AG04450 (cell line): Measurements from ENCODE around the gene ECT2. TPM values are rescaled to one million over a fixed set of nuclear protein-coding genes. Genes with fewer than 3 reads are reported as not detected.
"Not testable (repeated sequence)": the region's sequence is repeated elsewhere in the genome, so short reads cannot be mapped to it uniquely, and the experiment has no call there.

Experiments used
- CTCF ChIA-PET: fragments of 300-600, 350-600 bp; formaldehyde crosslinking; extraction: SDS; loops from one replicate; lab custom pipeline; 2022; ENCODE audit warnings: antibody characterized with exemption, inconsistent platforms; lab: Charles Lee
- POLR2A ChIA-PET: fragments of 350-600 bp; formaldehyde crosslinking; extraction: SDS; loops from one replicate; lab custom pipeline; 2021; ENCODE audit warnings: antibody characterized with exemption, inconsistent platforms; lab: Yijun Ruan, JAX
- DNase-seq: peaks from one replicate; pipeline ENCODE4 v3.0.0-alpha.2; 2011; ENCODE audit warnings: low read depth, low spot score
- H3K27ac ChIP-seq: one replicate; pipeline ENCODE4 v1.5.1; 2012; ENCODE audit warnings: low read depth, low read length, control low read depth
- H3K27me3 ChIP-seq: one replicate; pipeline ENCODE4 v1.6.0; 2012; ENCODE audit warnings: low read length; ENCODE audit not compliant: control insufficient read depth, insufficient read depth
- H3K4me3 ChIP-seq: 2 replicates; pipeline ENCODE4 v1.5.1; 2011; ENCODE audit warnings: mild to moderate bottlenecking, low read depth, low read length, control low read depth
- H3K9me3 ChIP-seq: 2 replicates; pipeline ENCODE4 v1.5.1; 2012; ENCODE audit warnings: low read length; ENCODE audit not compliant: control insufficient read depth, insufficient read depth
- polyA plus RNA-seq: library from polyadenylated mRNA; depleted of rRNA; stranded (reverse); fragments of >200 nt; gene quantifications from 2 replicates; pipeline ENCODE4 v1.2.3, GENCODE V29; 2011
- TF ChIP-seq, protein P1 (sequence below): IDR thresholded peaks from 2 replicates; pipeline ENCODE4 v1.5.1; 2011; ENCODE audit warnings: low read depth, low read length, control low read depth, inconsistent platforms

The ECT2 gene
- polyA plus RNA-seq, 1 experiment = 21.8 TPM

DNA sequence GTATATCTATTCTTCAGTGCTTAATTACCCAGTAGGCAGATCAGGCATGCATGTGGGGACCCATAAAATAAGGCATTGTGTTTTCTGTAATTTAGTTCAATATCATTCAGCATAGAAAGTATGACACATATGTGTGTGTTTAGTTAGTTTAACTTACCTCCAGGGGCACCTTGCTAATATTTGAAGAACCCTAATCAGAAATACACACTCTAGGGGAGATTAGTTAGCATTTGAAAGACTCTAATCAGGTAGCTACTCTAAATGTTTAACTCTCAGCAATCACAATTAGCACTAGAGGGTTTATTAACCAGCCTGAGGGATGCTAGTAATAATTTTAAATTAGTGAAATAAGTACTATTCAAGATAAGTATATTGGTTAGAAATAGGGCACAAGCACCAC, 104.5 kb downstream of the ECT2 start:
- TF ChIP-seq, protein P1, sequence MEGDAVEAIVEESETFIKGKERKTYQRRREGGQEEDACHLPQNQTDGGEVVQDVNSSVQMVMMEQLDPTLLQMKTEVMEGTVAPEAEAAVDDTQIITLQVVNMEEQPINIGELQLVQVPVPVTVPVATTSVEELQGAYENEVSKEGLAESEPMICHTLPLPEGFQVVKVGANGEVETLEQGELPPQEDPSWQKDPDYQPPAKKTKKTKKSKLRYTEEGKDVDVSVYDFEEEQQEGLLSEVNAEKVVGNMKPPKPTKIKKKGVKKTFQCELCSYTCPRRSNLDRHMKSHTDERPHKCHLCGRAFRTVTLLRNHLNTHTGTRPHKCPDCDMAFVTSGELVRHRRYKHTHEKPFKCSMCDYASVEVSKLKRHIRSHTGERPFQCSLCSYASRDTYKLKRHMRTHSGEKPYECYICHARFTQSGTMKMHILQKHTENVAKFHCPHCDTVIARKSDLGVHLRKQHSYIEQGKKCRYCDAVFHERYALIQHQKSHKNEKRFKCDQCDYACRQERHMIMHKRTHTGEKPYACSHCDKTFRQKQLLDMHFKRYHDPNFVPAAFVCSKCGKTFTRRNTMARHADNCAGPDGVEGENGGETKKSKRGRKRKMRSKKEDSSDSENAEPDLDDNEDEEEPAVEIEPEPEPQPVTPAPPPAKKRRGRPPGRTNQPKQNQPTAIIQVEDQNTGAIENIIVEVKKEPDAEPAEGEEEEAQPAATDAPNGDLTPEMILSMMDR = no peak
- ChIA-PET POLR2A (no interaction called here), CTCF (no interaction called here)
- no peak for DNase-seq
- H3K27me3 ChIP-seq = no peaks in the 10 kb centered on the region
- no peak overlapping the region for H3K4me3 ChIP-seq
- no peaks in the 10 kb centered on the region for H3K9me3 ChIP-seq
- no peak overlapping the region for H3K27ac ChIP-seq

DNA sequence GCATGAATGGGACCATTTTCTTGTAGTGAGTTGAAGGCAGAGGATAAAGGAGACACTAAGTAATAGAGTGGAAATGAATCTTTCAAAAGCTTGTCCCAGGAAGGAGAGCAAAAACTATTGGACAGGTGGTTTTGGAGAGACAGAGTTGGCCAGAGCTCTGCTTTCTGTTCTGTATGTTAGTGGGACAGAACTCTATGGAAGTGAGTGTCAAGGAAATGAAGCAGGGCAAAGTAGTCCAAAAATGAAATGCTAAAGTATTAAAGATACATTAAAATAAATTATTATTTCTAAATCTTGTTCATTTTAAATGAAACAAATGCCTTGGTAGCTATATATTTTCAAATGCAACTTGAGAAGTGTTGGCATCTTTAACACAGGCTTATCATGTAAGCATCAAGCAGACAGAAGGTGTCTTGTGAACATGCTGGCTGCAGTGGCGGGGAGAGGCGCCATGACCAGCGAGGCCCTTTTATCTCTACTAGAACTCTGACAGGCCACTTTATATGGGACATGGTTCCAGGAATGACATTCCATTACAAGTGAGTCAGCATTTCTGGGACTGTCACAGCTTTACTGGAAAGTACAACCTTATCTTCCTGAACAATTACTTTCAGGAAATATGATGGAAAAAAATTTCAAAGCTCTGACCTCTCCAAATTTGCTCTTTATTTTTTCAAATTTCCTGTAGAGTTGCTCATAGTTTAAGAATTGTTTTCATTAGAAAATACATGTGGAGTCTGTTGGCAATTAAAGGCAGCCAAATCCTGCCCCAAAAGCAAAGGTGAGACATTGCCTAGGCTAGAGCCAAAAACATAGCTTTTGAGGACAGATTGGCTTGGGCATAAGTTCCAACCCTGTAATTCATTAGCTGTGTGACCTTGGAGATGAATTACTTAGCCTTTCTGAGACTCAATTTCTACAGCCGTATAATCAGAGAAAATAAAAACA, 106.5 kb downstream of the ECT2 start:
- Histone ChIP-seq H3K27ac (no peak overlapping the region), H3K4me3 (no peak overlapping the region), H3K9me3 (no peaks in the 10 kb centered on the region), H3K27me3 (no peaks in the 10 kb centered on the region)
- no peak for DNase-seq
- ChIA-PET POLR2A (no interaction called here), CTCF (no interaction called here)
- TF ChIP-seq, protein P1 = no peak

DNA sequence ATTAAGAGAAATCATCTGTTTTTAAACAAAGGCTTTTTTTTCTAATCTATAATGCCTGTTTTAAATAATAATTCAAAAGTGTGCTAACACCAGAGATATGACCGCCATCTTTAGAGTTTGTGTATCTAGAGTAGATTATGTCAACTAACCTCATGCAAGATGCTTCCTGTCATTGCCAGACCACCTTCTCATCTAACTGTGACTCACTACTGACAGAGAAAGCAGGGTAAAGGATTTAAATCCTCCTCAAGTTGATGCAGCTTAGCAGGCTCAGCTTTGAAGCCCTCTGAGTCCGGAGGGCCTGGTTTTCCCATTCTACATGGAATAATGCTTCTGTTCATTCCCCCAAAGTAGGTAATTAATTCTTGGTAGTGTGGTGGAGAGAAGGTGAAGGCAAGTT, 108.5 kb downstream of the ECT2 start:
- Histone ChIP-seq H3K27me3 (no peaks in the 10 kb centered on the region), H3K4me3 (no peak overlapping the region), H3K27ac (no peak overlapping the region), H3K9me3 (no peaks in the 10 kb centered on the region)
- CTCF ChIA-PET = no interaction called here
- POLR2A ChIA-PET = no interaction called here
- DNase-seq = no peak
- TF ChIP-seq, protein P1 = no peak

DNA sequence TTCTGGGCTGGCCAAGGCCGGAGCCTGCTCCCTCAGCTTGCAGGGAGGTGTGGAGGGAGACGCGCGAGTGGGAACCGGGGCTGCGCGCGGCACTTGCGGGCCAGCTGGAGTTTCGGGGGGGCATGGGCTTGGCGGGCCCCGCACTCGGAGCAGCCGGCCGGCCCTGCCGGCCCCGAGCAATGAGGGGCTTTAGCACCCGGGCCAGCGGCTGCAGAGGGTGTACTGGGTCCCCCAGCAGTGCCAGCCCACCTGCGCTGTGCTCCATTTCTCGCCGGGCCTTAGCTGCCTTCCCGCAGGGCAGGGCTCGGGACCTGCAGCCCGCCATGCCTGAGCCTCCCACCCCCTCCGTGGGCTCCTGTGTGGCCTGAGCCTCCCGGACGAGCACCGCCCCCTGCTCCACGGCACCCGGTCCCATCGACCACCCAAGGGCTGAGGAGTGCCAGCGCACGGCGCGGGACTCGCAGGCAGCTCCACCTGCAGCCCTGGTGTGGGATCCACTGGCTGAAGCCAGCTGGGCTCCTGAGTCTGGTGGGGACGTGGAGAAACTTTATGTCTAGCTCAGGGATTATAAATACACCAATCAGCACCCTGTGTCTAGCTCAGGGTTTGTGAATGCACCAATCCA, 116.3 kb downstream of the ECT2 start:
- H3K9me3 ChIP-seq, CTCF ChIA-PET, H3K27me3 ChIP-seq, POLR2A ChIA-PET, DNase-seq, H3K4me3 ChIP-seq, H3K27ac ChIP-seq: not testable (repeated sequence)

DNA sequence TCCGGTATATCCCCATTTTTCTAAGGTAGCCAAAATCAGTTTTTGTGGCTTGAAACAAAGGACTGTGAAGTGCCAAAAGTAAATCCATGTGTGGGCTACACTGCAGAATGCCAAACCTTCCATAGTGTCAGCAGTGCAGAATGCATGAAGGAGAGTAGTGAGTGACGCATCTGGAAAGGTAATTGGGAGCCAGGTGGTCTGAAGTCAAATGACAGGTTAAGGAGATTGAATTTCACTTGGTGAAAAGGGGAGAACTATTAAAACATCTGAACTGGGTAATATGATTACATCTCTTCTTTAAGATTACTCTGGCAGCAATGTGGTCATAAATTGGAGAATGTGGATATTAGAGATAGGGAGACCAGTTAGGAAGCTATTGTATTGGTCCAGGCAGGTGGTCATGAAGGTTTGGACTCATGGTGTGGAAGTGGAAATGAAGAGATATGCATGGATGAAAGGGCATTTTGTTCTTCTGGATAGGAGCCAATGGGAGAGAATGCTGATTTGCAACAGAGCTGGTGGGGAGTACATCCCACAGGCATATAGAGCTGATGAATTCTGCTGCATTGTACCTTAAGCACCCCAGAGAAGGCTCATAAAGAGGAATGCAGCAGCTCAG, 118.2 kb downstream of the ECT2 start:
- Histone ChIP-seq H3K27ac (no peak overlapping the region), H3K9me3 (no peaks in the 10 kb centered on the region), H3K27me3 (peaks cover 5% of the 10 kb centered on the region), H3K4me3 (no peak overlapping the region)
- ChIA-PET POLR2A (no interaction called here), CTCF (no interaction called here)
- DNase-seq = no peak
- TF ChIP-seq, protein P1 = no peak
